ENCODE data around the gene MID1. TPM values are rescaled to one million over a fixed set of nuclear protein-coding genes. Genes with fewer than 3 reads are reported as not detected.

Gene MID1
- total RNA-seq, 1 donor from 2014 or later, result 32.8 TPM

DNA sequence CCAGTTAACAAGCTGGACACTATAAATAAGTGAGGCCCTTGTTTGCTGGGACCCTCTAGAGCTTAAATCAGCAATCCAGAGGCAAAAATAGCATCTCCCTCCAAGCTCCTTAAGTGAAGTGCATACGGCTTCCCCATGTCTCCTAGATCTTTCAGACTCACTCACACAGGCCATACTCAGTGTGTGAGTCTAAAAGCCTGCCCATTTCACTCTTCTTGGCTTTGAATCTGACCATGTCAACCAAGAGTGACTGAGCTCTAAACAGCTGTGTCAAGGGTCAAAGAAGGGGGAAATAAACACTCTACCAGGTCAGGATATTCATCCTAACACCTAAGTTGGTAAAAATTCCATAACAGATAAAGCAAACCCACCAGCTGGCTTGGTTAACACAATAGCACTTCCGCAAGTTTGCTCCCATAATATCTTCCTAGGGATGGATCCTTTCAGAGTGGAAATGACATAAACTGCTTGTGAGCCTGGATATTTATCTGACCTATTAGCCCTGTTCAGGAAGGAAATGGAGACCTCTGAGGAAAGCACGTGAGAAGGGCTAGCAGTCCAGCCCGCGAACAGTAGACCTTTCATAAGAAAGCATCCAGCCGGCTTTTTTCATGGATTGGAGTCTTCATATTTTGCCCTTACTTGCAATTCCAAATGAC is 65.6 kb downstream of the MID1 start:
- Histone ChIP-seq H3K4me1 (no peaks in the 10 kb centered on the region), H3K9me3 (no peaks in the 10 kb centered on the region), H3K36me3 (no peaks in the 10 kb centered on the region), H3K27me3 (no peaks in the 10 kb centered on the region), H3K4me3 (no peak overlapping the region), H3K27ac (no peak overlapping the region)
- no peak for TF ChIP-seq CTCF (IDR thresholded peaks at IDR 0.05)
- no peak for DNase-seq (ENCODE audit: low spot score in 2 of 2)
- intact Hi-C loops (cut with DNase I), result no loop called here

- Histone ChIP-seq H3K9me3 (no peaks in the 10 kb centered on the region), H3K27ac (no peak overlapping the region), H3K36me3 (no peaks in the 10 kb centered on the region), H3K4me1 (no peaks in the 10 kb centered on the region), H3K27me3 (no peaks in the 10 kb centered on the region), H3K4me3 (no peak overlapping the region)
- intact Hi-C loops (cut with DNase I), result no loop called here
- DNase-seq (ENCODE audit: low spot score in 2 of 2), result no peak
- no peak for TF ChIP-seq CTCF (IDR thresholded peaks at IDR 0.05)
Measured at GRCh38 chrX:10549280-10549679, 71.1 kb downstream of the MID1 start.

DNA sequence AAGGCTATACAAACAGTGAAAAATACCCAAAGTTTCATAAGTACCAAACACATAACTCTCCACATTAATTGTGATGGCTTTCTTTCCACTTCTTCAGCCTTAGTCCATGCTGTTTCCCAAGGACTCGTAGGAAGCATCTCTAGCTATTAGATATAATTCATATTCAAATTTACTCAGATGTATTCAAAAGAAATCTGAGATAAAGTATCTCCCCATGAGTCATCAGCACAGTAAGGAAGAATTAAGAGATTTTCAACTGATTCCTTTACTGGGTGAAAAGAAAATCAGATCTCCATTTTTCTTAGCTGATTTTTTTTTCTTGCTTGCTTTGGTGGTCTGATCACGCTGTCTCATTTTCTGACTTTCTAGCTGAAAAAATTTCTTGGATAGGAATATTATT is 71.7 kb downstream of the MID1 start:
- Histone ChIP-seq H3K27ac (no peak overlapping the region), H3K36me3 (no peaks in the 10 kb centered on the region), H3K9me3 (no peaks in the 10 kb centered on the region), H3K27me3 (no peaks in the 10 kb centered on the region), H3K4me1 (no peaks in the 10 kb centered on the region), H3K4me3 (no peak overlapping the region)
- TF ChIP-seq CTCF (IDR thresholded peaks at IDR 0.05), result no peak
- intact Hi-C loops (cut with DNase I), result no loop called here
- no peak for DNase-seq (ENCODE audit: low spot score in 2 of 2)

GRCh38 chrX:10545882-10546281 is 74.5 kb downstream of the MID1 start:
- no peak for TF ChIP-seq CTCF (IDR thresholded peaks at IDR 0.05)
- H3K27me3 ChIP-seq, result no peaks in the 10 kb centered on the region
- no peak for DNase-seq (ENCODE audit: low spot score in 2 of 2)
- intact Hi-C loops (cut with DNase I), result no loop called here
- H3K4me3 ChIP-seq, result no peak overlapping the region
- H3K4me1 ChIP-seq, result no peaks in the 10 kb centered on the region
- no peak overlapping the region for H3K27ac ChIP-seq
- H3K9me3 ChIP-seq, result no peaks in the 10 kb centered on the region
- H3K36me3 ChIP-seq, result no peaks in the 10 kb centered on the region

- Histone ChIP-seq H3K36me3 (no peaks in the 10 kb centered on the region), H3K27me3 (no peaks in the 10 kb centered on the region), H3K9me3 (no peaks in the 10 kb centered on the region), H3K4me3 (no peak overlapping the region), H3K4me1 (no peaks in the 10 kb centered on the region), H3K27ac (no peak overlapping the region)
- no peak for DNase-seq (ENCODE audit: low spot score in 2 of 2)
- TF ChIP-seq CTCF (IDR thresholded peaks at IDR 0.05), result no peak
- intact Hi-C loops (cut with DNase I), result no loop called here
Measured at GRCh38 chrX:10542586-10542985, 77.8 kb downstream of the MID1 start.

DNA sequence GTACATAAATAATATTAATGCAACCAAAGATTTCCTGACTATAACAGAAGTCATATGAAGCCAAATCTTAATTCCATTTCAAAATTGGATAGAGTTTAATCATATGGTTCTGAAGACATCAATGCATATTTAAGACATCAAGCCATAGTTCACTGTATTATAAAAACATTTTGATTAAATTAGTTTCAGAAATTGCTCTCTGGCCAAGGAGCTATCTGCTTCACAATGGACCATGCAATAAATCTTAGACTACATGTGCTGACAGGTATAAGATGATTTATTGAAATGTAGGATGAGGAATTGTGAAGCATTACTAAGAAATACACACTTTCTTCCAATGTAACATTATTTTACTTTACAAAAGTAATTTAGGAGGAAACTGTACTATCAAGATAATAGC is 81.6 kb downstream of the MID1 start:
- TF ChIP-seq CTCF (IDR thresholded peaks at IDR 0.05), result no peak
- no peak for DNase-seq (ENCODE audit: low spot score in 2 of 2)
- Histone ChIP-seq H3K4me3 (no peak overlapping the region), H3K9me3 (no peaks in the 10 kb centered on the region), H3K4me1 (no peaks in the 10 kb centered on the region), H3K27ac (no peak overlapping the region), H3K36me3 (no peaks in the 10 kb centered on the region), H3K27me3 (no peaks in the 10 kb centered on the region)
- intact Hi-C loops (cut with DNase I), result no loop called here

Measured in ascending aorta (tissue), 2 donors.